ENCODE results near the gene RPS6KA2. TPM values are rescaled to one million over a fixed set of nuclear protein-coding genes. Genes with fewer than 3 reads are reported as not detected.

Gene RPS6KA2
- total RNA-seq, 1 experiment from 2014 or later, result 4.2 TPM

DNA sequence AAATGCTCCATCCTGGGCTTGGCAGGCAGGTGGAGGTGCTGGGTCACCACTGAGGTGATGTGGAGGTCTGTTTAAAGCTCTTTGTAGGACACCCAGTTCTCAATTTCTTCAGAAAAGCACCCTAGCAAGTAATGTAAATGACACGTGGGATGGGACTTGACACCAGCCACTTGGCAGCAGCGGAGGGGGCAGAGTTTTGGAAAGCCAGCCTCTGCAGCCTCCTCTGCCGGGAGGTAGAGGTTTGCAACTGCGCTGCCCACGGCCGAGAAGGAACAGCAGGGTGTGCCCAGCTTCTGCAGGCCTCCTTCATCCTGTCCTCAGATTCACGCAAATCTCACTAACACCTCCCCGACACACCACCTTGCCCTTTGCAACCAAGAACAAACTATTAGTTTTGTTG is 117.9 kb downstream of the RPS6KA2 start:
- no peaks in the 10 kb centered on the region for H3K36me3 ChIP-seq

DNA sequence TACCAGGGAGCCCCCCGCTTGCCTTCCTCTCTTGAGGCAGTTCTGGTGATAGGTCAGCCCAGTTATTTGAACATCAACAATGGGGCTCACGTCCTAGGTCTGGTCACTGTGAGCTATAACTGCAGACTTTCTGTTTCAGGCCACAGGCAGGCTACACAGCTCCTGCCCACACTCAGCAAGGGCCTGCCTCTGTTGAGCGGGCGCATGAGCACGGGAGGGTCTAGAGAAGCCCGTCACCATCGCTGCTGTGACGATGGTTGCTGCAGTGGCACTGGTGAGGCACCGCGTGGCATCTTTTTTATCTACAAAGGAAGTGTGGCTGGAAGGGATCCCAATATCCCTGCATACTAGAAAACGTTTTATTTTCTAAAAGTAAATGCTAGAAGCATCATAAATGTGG is 118.3 kb downstream of the RPS6KA2 start:
- Histone ChIP-seq H3K9me3 (replicated peaks) (no peaks in the 10 kb centered on the region), H3K27me3 (no peaks in the 10 kb centered on the region), H3K4me1 (peaks cover under 1% of the 10 kb centered on the region; the same call in 1 of the 2 replicates), H3K27ac (no peak overlapping the region), H3K4me3 (no peak overlapping the region), H3K36me3 (no peaks in the 10 kb centered on the region)
- DNase-seq, result no peak

More for the DNA sequence above, 117.9 kb downstream of the RPS6KA2 start:
- Histone ChIP-seq H3K9me3 (replicated peaks) (no peaks in the 10 kb centered on the region), H3K27me3 (no peaks in the 10 kb centered on the region), H3K4me1 (no peaks in the 10 kb centered on the region), H3K4me3 (no peak overlapping the region), H3K27ac (no peak overlapping the region)
- no peak for DNase-seq

- Histone ChIP-seq H3K27me3 (no peaks in the 10 kb centered on the region), H3K4me3 (no peak overlapping the region), H3K4me1 (peaks cover 7% of the 10 kb centered on the region), H3K27ac (no peak overlapping the region), H3K36me3 (no peaks in the 10 kb centered on the region), H3K9me3 (replicated peaks) (no peaks in the 10 kb centered on the region)
- DNase-seq, result no peak
Measured at GRCh38 chr6:166507809-166508564, 119.1 kb downstream of the RPS6KA2 start.

GRCh38 chr6:166507380-166507779 is 119.7 kb downstream of the RPS6KA2 start:
- H3K4me1 ChIP-seq, result peaks cover 13% of the 10 kb centered on the region
- DNase-seq, result no peak
- H3K27me3 ChIP-seq, result no peaks in the 10 kb centered on the region
- no peak overlapping the region for H3K27ac ChIP-seq
- H3K4me3 ChIP-seq, result no peak overlapping the region
- H3K36me3 ChIP-seq, result no peaks in the 10 kb centered on the region
- H3K9me3 ChIP-seq (replicated peaks), result no peaks in the 10 kb centered on the region

DNA sequence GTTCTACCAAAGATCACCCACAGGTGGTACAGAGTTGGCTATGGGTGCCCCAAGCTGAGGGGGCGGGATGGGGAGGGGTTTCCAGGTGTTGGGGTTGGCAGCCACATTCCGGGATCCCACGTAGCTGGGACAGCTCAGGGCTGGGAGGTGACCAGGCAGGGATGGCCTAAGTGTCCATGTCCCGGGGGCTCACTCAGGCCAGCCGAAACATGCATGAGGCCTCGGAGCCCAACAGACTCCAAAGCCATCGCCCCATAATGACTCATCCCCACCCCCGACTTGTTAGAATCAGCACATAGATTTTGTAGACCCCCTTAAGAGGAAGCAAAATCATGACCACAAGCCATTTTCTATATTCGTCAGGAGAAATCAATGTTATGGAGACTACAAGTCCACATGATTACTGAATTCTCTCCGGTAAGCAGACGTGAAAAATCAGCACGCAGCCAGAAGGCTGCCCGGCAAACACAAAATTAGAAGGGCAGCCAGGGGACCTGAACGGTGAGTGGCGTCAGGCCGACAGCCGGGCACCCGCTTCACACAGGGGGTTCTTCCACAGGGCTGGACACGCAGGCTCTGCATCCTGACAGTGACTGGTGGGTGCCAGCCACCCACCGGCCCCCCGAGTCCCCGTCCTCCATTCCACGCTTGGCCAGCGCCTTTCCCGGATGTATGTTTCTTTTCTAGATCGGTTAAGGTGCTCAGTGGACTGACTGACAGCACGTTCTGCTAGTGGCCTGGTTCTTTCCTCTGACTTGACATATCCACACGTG is 121.7 kb downstream of the RPS6KA2 start:
- Histone ChIP-seq H3K4me1 (peaks cover 18% of the 10 kb centered on the region), H3K9me3 (replicated peaks) (no peaks in the 10 kb centered on the region), H3K27ac (no peak overlapping the region), H3K27me3 (no peaks in the 10 kb centered on the region), H3K4me3 (no peak overlapping the region), H3K36me3 (no peaks in the 10 kb centered on the region)
- DNase-seq, result no peak

GRCh38 chr6:166504100-166504499 is 123.0 kb downstream of the RPS6KA2 start:
- Histone ChIP-seq H3K4me1 (peaks cover 18% of the 10 kb centered on the region), H3K36me3 (no peaks in the 10 kb centered on the region), H3K27me3 (no peaks in the 10 kb centered on the region), H3K27ac (no peak overlapping the region), H3K4me3 (no peak overlapping the region), H3K9me3 (replicated peaks) (no peaks in the 10 kb centered on the region)
- DNase-seq, result no peak

GRCh38 chr6:166503167-166503744 is 123.8 kb downstream of the RPS6KA2 start:
- Histone ChIP-seq H3K27me3 (no peaks in the 10 kb centered on the region), H3K4me3 (no peak overlapping the region), H3K36me3 (no peaks in the 10 kb centered on the region), H3K9me3 (replicated peaks) (no peaks in the 10 kb centered on the region), H3K4me1 (peaks cover 18% of the 10 kb centered on the region), H3K27ac (peak overlapping the region; percentile 29)
- peak; percentile 60 to 79 for DNase-seq

GRCh38 chr6:166502453-166502852 is 124.6 kb downstream of the RPS6KA2 start:
- no peaks in the 10 kb centered on the region for H3K9me3 ChIP-seq (replicated peaks)
- H3K27me3 ChIP-seq, result no peaks in the 10 kb centered on the region
- peak; percentile 29 to 53 for DNase-seq
- peak overlapping the region; percentile 29 for H3K27ac ChIP-seq
- no peaks in the 10 kb centered on the region for H3K36me3 ChIP-seq
- peaks cover 18% of the 10 kb centered on the region for H3K4me1 ChIP-seq
- no peak overlapping the region for H3K4me3 ChIP-seq

GRCh38 chr6:166501246-166501645 is 125.8 kb downstream of the RPS6KA2 start:
- Histone ChIP-seq H3K9me3 (replicated peaks) (no peaks in the 10 kb centered on the region), H3K27me3 (no peaks in the 10 kb centered on the region), H3K27ac (no peak overlapping the region), H3K4me1 (peaks cover 18% of the 10 kb centered on the region), H3K4me3 (no peak overlapping the region), H3K36me3 (no peaks in the 10 kb centered on the region)
- no peak for DNase-seq

GRCh38 chr6:166500246-166500645 is 126.8 kb downstream of the RPS6KA2 start:
- Histone ChIP-seq H3K27me3 (no peaks in the 10 kb centered on the region), H3K4me3 (no peak overlapping the region), H3K4me1 (peaks cover 18% of the 10 kb centered on the region), H3K27ac (no peak overlapping the region), H3K9me3 (replicated peaks) (no peaks in the 10 kb centered on the region), H3K36me3 (no peaks in the 10 kb centered on the region)
- DNase-seq, result no peak

DNA sequence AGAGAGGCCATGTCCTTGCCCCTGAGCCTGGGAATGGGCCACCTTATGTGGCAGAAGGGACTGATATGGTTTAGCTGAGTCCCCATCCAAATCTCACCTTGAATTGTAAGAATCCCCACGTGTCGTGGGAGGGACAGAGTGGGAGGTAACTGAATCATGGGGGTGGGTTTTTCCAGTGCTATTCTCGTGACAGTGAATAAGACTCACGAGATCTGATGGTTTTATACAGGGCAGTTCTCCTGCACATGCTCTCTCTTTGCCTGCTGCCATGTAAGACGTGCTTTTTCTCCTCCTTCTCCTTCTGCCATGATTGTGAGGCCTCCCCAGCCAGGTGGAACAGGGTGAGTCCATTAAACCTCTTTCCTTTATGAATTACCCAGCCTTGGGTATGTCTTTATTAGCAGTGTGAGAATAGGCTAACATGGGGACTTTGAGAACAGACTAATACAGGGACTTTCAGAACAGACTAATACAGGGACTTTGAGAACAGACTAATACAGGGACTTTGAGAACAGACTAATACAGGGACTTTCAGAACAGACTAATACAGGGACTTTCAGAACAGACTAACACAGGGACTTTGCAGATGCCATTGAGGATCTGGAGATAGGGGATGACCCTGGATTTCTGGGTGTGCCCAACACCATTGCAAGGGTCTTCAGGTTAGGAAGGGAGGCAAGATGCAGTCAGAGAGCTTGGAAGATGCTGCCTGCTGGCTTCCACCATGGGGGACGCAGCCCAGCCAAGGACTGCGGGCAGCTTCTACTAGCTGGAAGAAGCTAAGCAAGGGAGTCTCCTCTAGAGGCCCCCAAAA is 127.5 kb downstream of the RPS6KA2 start:
- H3K9me3 ChIP-seq (replicated peaks), result no peaks in the 10 kb centered on the region
- H3K4me3 ChIP-seq, result no peak overlapping the region
- no peak for DNase-seq
- peaks cover 18% of the 10 kb centered on the region for H3K4me1 ChIP-seq
- no peak overlapping the region for H3K27ac ChIP-seq
- no peaks in the 10 kb centered on the region for H3K27me3 ChIP-seq
- no peaks in the 10 kb centered on the region for H3K36me3 ChIP-seq

DNA sequence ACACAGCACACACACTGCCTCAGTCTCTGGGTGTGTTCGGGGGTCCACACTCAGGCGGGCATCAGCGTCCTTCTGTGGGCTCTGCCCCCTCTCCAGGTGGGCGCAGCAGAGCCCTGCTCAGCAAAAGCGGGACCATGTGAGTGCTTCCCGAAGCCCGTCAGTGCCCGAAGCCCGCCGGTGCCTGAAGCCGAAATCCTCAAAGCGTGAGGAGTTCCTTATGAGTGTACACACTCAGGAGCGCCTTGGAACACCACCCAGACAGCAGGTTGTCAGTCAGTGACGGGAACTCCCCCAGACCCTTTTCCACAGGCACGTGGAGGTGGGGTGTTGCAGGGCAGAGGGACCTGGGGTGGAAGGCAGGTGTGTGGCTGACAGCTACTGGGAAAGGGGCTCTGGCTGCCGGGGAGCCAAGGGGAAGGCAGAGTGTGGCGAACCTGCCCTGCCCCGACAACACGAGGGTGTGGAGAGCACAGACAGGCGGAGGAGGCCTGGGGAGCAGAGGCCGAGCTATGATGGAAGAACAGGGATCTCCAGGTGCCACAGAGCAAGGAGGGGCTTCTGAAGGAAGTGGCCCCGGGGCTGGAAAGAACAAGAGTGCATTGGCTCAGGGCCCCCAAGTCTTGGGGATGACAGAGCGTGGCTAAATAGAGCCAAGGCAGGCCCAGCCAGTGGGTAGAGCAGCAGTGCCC is 128.2 kb downstream of the RPS6KA2 start:
- H3K9me3 ChIP-seq (replicated peaks), result no peaks in the 10 kb centered on the region
- no peaks in the 10 kb centered on the region for H3K36me3 ChIP-seq
- H3K27ac ChIP-seq, result no peak overlapping the region
- H3K4me1 ChIP-seq, result peaks cover 18% of the 10 kb centered on the region
- no peak for DNase-seq
- no peak overlapping the region for H3K4me3 ChIP-seq
- no peaks in the 10 kb centered on the region for H3K27me3 ChIP-seq

DNA sequence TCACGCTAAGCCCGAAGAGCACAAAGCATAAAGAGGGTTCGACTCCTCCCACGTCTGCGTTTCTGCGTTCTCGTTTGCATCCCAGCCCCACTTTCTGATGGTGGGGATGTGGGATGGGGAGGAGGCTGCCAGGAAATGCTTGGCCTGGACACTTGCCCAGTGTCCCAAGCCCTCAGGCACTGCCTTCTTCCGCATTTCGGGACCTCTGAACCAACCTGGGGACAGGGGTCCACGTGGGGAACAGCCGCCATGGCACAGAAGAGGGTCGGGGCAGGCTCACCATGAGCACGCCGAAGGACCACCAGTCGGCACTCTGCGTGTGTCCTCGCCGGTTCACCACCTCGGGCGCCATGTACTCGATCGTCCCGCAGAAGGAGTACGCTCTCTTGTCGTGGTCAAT is 128.8 kb downstream of the RPS6KA2 start:
- Histone ChIP-seq H3K4me1 (peaks cover 13% of the 10 kb centered on the region), H3K27me3 (no peaks in the 10 kb centered on the region), H3K4me3 (no peak overlapping the region), H3K9me3 (replicated peaks) (no peaks in the 10 kb centered on the region), H3K36me3 (no peaks in the 10 kb centered on the region), H3K27ac (no peak overlapping the region)
- DNase-seq, result no peak
